SIG-M5 treated with dmso at 0.1 percent for 504 hours (cell line): ENCODE results near the gene TUBA3C.

Experiments used
- DNase-seq: peaks from one replicate; lab custom pipeline; 2025; ENCODE audit not compliant: unreplicated experiment; lab: John Stamatoyannopoulos, UW

The TUBA3C gene

DNA sequence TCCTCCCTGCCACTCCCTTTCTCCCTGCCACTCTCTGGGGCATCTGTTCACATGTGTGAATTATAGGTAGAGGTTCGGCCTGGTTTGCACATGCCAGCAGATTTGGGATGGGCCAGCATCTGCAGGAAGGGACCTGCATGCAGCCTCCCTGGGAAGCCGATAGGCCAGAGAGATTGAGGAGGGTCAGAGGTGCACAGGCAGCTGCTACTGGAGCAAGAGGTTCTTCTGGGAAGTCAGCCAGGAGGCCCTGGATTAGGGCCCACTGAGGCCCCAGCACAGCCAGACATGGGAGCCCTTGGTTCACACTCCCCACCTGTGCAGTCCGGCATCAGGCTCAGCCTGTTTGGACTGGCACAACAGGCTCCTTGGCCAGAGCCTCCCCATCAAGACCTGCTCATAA is 12.1 kb downstream of the TUBA3C start:
- no peak for DNase-seq

DNA sequence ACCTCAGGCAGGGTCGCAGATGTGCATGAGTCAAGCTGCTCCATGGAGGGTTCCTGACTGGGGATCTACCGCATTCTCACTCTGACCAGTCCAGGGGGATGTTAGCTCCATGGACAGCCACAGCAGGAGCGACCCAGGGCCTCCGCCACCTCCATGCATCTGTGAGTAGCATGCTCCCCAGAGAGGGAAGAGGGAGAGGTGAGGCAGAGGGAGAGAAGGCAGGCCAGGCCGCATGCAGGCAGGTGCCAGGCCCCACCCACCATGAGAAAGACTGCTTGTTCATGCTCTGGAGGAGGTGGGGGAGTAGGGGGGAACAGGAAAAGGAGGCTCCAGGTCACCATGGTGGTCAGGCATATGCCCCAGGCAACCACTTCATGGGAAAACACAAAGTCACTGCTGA is 20.3 kb downstream of the TUBA3C start:
- no peak for DNase-seq

DNA sequence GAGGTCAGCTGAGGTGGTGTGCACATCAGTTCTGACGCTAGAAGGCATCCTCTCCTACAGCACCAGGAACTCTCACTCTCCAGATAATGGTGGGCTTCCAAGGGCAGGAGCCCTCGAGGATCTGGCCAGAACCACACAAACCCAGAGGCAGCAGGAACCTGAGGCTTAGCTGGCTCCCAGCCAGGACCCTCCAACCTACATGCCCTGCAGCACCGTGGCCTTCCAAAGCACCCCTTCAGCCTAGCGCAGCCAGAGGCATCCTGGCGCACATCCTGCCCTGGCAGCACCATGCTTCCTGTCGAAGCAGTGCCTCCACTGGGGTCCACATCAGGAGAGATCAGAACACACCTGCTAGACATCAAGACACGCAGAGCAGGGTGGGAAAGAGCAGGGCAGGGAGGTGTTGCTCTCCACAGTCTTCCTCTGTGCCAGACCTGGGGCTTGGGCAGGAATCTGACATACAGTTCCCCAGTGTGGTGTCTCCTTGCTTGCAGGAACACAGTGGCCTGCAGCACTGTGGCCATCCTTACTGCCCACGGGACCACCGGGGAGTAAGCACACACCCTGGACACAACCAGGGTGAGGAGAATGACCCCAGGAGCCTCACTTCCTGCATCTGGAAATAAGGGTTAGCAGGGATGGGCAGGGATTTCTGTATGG is 21.7 kb downstream of the TUBA3C start:
- DNase-seq, result no peak

DNA sequence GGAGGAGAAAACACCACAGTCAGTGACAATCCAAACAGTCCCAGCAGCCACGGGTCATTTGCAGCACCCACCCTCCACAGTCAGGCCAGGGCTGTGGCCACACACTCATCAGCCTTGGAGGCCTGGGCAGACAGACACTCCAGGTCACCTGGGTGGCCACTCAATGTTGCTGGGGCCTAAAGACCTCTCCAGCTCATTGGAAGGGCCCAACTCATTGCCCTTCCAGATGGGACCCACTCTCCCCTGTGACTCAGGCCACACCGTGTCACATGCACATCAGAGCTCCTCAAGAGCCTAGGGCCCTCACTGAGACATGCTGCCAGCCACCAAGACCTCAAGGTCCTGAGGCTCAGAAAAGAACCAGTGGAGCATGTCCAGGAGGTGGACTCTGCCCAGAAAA is 22.4 kb downstream of the TUBA3C start:
- no peak for DNase-seq

DNA sequence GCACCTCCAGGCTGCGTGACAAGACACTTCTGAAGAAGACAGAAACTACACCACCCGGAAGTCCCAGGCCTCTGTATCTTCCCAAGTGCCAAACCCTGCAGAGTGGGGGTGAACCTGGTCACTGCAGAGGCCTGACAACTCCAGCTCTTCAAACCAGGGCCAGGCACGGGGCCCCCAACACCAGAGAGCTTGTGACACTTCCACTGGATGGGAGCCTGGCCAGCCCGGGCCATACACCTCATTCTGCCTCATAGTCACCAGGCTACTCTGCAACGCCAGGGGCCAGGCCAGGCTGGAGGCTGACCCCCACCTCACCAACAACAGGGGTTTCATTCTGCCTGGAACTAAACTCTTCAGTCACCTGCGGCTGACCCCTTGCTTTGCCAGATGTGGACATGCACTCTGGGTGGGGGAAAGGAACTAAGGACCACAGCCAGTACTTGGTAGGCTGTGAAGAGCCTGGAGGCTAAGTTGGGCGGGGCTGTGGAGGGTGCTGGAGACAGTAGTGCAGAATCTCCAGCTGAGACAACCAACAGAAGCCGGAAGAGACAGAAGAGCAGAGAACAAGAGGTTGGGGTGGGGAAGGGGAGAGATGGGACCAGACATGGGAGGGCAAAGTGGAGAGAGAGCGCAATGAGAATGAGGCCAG is 23.0 kb downstream of the TUBA3C start:
- DNase-seq, result no peak

DNA sequence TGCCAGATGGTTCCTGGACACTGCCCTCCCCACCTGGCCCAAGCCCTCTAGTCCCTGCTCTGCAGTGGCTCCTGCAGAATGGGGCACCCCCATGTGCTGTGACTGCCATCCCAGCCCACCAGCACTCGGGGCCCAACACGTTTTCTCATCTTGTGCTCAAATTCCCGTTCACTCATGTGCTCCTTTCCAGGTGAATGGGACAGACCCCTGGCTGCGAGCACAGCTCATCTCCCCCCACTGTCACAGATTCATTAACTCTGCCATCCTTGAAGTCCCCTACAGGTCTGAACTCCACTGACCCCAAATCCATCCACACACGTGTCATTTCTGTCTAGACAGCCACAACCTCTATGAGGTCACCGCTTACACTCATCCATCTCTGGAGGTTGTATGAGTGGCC is 23.6 kb downstream of the TUBA3C start:
- no peak for DNase-seq

DNA sequence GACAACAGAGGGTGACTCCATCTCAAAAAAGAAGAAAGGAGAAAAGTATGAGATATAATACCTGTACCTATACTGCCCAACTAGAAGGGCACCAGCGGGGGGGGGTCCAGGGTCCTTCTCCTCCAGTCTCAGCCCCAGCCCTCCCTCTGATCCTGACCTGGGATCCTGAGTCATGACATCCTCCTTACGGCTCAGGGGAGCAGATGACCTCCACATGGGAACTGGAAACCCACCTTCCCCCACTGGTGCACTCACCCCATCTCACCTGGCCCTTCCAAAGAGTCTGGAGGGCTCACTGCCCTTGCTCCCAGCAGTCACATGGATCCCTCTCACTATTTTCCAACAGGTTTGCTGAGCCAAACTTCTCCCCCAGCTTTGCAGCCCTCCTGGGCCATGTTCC is 24.2 kb downstream of the TUBA3C start:
- DNase-seq, result no peak

DNA sequence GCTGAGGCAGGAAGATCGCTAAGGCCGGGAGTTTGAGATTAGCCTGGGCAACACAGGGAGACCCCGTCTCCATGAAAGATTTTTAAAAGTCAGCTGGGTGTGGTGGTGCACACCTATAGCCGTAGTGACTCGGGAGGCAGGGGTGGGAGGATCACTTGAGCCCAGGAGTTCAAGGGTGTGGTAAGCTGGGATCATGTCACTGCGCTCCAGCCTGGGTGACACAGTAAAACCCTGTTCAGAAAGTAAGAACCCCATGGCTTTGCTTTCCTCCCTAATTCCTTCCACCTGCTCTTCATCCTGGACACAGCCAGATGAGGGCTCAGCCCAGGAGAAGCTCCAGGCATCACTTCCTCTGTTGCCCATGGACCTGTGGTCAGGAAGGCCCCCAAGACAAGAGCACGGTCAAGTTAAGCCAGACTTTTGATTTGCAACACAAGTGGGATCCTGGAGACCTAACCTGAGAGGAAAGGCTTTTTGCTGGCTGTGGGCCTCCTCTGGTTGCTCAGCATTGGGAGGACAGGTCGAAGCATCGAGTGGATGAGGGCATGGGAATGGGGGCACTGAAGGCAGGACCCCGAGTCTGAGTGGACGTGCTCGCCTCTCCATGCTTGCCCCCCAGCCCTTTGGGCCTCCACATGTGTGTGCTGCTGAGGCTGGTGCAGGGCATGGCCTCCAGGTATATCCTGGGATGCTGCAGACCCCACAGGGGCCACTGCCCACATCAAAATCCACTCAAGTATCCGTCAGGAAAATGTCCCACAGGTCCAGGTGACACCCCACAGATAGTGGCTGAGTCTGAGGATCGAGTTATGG is 25.4 kb downstream of the TUBA3C start:
- no peak for DNase-seq

DNA sequence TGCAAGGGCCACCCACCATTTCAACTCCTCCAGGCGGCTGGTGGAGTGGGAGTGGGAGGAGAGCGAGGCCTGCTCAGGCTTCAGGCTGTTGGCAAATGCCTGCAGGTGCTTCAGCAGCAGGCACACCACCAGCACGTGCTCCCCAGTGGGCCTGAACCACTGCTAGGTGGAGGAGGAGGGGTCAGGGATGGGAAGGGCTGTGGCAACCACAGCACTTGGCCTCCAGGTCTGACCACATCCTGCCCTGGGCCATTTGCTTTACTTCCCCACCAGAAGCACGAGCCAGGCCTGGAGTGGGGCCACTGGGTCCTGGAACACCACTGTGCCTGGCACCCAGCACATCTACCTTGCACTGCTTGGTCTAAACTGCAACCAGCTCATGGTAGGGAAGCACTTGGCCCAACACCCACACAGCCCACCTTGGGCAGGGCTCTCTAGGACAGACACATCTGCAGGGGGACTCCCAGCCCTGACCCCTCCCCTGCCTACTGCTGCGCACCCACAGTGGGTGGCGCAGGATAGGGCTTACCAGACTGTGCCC is 26.2 kb downstream of the TUBA3C start:
- no peak for DNase-seq

DNA sequence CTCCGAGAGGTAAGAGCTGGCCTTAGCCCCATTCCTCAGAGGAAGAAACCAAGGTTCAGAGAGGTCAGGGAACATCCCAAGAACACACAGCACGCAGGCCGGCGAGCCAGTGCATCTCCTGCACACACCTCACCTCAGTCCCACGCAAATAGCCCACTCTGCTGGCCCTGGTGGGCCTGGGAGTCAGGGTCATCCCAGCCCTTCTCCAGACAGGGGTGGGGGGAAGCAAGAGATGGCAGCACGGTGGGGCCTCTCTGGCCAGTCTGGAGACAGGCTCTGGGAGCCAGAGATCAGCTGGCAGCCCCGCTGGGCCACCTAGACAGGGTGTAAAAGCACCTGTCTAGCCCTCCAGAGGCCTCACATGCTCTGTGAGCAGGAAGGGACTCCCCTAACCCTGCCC is 26.8 kb downstream of the TUBA3C start:
- DNase-seq, result no peak

DNA sequence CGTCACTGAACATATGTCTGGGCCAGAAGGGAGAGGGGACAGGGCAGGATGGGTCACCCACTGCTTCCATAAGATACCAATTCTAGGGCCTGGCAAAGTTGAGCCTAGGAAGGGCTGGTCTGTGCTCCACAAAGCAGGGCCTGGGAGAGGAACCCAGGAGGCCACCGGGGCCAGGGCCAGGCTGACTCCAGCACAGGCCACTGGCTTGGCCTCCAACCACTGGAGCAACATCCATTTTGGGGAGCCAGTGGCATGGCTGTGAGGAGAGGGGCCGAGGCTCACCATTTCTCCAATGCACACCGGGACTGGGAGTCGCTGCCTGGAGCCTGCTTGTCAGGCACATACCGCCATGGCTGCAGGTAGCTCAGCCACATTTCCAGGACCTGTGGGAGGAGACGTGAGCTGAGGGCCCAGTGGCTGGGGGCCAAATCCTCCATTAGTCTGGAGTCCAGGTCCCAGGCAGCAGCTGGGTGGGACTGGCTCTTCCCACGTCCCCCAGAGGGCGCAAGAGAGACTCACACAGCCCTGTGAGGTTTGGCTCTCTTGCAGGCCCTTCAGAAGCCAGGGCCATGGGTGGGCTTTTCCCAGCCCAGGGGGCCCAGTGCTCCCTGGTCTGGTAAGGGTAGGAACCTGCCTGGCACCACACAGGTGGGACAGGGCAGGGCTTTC is 27.7 kb downstream of the TUBA3C start:
- DNase-seq, result no peak

DNA sequence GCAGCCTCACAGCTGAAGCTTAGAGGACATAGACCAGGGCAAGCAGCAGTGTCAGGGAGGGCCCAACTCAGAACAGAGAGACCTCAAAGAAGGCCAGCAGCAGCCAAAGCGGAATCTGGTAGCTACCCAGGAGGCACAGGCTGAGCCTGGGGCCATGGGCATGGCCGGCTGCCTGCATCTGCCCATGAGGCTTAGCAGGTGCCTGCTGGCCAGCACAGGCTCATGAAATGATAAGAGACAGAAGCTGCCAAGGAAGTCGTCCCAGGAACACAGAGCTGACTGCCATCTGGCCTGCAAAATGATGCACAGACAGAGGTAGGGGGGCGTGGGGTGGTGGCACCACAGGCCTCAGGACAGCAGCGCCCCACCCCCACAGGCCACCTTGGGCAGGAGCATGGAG is 29.2 kb downstream of the TUBA3C start:
- no peak for DNase-seq

DNA sequence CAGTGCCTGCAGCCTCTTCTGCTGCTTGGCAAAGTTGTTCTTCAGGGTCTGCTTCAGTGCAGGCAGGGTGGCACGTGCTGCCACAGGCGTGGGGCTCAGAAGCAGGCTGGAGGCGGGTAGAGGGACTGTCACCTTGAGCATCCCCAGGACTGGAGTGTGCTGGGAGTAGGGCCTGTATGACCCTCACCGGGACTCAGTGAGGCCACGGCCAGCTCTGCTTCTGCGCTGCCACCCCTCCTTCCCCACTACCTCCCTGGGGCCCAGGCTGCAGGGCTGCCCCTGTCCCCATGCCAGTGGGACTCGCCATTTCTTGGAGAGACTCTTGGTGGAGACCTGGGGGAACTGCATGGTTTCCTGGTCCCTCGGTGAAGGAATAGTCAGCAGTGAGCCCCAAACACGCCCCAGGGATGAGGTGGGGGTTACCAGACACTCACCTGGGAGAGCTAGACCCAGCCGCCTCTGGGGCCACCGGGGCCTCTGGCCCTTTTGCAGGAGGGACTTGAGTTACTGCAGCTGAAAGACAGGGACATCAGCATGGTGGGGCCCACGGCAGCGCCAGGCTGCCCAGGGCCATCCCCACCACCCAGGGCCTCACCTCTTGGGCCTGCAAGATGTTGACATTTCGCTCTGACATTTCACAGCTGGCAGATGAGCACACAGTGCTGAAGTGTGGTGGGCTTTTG is 29.9 kb downstream of the TUBA3C start:
- no peak for DNase-seq

DNA sequence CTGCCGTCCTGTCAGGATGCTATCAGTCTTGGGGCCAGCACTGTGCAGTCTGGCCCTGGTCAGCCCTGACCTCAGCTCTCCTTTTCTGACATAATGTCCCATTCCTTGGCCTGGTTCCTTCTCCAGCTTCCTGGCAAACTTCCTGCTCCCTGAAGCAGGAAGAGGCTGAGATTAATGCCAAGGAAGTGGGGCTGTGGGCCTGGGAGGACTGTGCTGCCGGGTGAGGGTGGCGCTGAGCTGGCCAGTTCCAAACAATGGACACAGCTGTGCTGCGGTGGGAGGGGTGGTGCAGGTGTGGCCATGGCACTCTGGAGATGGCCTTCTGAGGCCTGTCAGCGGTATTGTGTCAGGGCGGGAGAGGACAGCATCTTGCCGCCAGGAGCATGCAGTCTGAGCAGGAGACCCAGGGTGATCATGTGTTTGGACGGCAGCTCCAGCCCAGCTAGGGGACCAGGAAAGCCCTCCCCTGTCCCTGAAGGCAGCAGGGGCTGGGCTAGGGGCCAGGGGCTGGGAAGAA is 30.9 kb downstream of the TUBA3C start:
- no peak for DNase-seq

DNA sequence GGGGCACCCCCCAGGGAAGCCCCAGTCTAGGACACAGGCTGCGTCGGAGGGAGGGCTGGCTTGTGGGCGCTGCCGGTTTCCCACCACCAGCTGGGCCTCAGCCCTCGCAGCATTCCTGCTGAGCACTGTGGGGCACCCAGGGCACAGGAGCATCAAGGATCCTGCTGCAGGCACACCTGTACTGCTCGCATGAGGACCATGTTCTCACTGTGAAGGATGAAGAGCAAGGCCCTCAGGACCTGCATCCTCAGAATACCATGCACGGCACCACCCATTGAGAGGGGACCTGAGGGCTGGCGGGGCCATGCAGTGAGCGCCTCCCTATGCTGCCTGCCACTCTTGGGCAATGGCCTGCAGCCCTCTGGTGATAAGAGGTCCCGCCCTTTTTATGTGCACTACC is 31.4 kb downstream of the TUBA3C start:
- DNase-seq, result no peak

DNA sequence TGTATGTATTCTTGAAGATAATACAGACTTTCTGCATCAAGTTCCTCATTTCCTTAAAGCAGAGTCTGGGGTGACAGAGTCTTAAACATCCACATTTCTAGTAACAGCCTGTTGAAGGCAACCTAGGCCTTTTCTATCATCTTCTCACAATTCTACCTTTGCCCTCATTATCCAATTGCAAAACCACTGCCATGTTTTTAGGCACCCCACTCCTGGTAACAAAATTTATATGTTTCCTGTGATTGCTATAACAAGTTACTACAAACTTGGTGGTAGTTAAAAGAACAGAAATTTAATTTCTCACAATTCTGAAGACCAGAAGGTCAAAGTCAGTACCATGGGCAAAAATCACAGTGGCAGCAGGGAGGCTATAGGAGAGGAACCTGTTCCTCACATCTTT is 33.1 kb downstream of the TUBA3C start:
- no peak for DNase-seq
